IMR-90 (cell line): ENCODE measurements around the gene MYBPH. TPM values are rescaled to one million over a fixed set of nuclear protein-coding genes. Genes with fewer than 3 reads are reported as not detected.

ENCODE experiments used
- ATAC-seq: fragments of 200-7000 bp; cut with Tn5 transposase; 2 replicates; pipeline ENCODE4 v1.9.1; 2020; ENCODE audit warnings: low read depth, mild to moderate bottlenecking, moderate library complexity
- BruUV-seq: library from RNA; stranded (reverse); fragments of 400-500 nt; replicated peaks from 2 replicates; lab custom pipeline; 2021; lab: Mats Ljungman, UMichigan
- CTCF ChIA-PET: fragments of 300-600 bp; formaldehyde crosslinking; extraction: SDS; loops from one replicate; lab custom pipeline; 2021; ENCODE audit warnings: antibody characterized with exemption; lab: Yijun Ruan, JAX
- POLR2A ChIA-PET: fragments of 300-600 bp; sonication (Branson Sonifier 250); formaldehyde crosslinking; loops from one replicate; lab custom pipeline; 2022; ENCODE audit warnings: antibody characterized with exemption; ENCODE audit not compliant: unreplicated experiment; lab: Charles Lee
- DNase-seq: peaks from one replicate; pipeline ENCODE4 v3.0.0; 2013
- H2AFZ ChIP-seq: replicated peaks from 2 replicates; pipeline ENCODE3; 2013; ENCODE audit warnings: low read length, mild to moderate bottlenecking; ENCODE audit not compliant: poor library complexity
- H2AK5ac ChIP-seq: 2 replicates; pipeline ENCODE4 v1.6.1; 2013; ENCODE audit warnings: low read depth, low read length, inconsistent platforms
- H2AK9ac ChIP-seq: replicated peaks from 2 replicates; pipeline ENCODE3; 2013; ENCODE audit warnings: mild to moderate bottlenecking, low read depth, low read length, moderate library complexity; ENCODE audit not compliant: poor library complexity
- H2BK120ac ChIP-seq: 2 replicates; pipeline ENCODE4 v1.6.1; 2013; ENCODE audit warnings: low read depth, low read length, inconsistent platforms
- H2BK15ac ChIP-seq: 3 replicates; pipeline ENCODE4 v1.6.1; 2013; ENCODE audit warnings: low read depth, low read length, inconsistent platforms
- H2BK20ac ChIP-seq: 2 replicates; pipeline ENCODE4 v1.6.1; 2013; ENCODE audit warnings: low read depth, mild to moderate bottlenecking, inconsistent platforms, low read length, moderate library complexity
- H2BK5ac ChIP-seq: 2 replicates; pipeline ENCODE4 v1.6.1; 2013; ENCODE audit warnings: mild to moderate bottlenecking, low read depth, low read length, inconsistent platforms; ENCODE audit not compliant: poor library complexity, severe bottlenecking
- H3K14ac ChIP-seq: replicated peaks from 2 replicates; pipeline ENCODE4 v1.6.1; 2013; ENCODE audit warnings: low read depth, low read length, inconsistent platforms
- H3K18ac ChIP-seq: 2 replicates; pipeline ENCODE4 v1.6.1; 2013; ENCODE audit warnings: low read depth, low read length, control low read depth
- H3K23ac ChIP-seq: 2 replicates; pipeline ENCODE4 v1.6.1; 2013; ENCODE audit warnings: low read depth, low read length, inconsistent platforms
- H3K27ac ChIP-seq: 2 replicates; pipeline ENCODE4 v1.5.1; 2013; ENCODE audit warnings: mild to moderate bottlenecking, control low read depth, low read length; ENCODE audit not compliant: insufficient read depth
- H3K27me3 ChIP-seq: 2 replicates; pipeline ENCODE4 v1.6.1; 2013; ENCODE audit warnings: low read length; ENCODE audit not compliant: control insufficient read depth, insufficient read depth
- H3K36me3 ChIP-seq: 2 replicates; pipeline ENCODE4 v1.6.1; 2013; ENCODE audit warnings: low read length, mixed read lengths; ENCODE audit not compliant: control insufficient read depth, insufficient read depth
- H3K4ac ChIP-seq: 2 replicates; pipeline ENCODE4 v1.6.1; 2013; ENCODE audit warnings: low read depth, low read length, inconsistent platforms
- H3K4me1 ChIP-seq: 2 replicates; pipeline ENCODE4 v1.6.1; 2013; ENCODE audit warnings: low read length, mixed read lengths; ENCODE audit not compliant: control insufficient read depth, insufficient read depth
- H3K4me2 ChIP-seq: 2 replicates; pipeline ENCODE4 v1.6.1; 2013; ENCODE audit warnings: low read depth, mild to moderate bottlenecking, control low read depth, low read length, moderate library complexity
- H3K4me3 ChIP-seq: 2 replicates; pipeline ENCODE4 v1.5.1; 2013; ENCODE audit warnings: low read depth, mild to moderate bottlenecking, control low read depth, low read length, moderate library complexity; ENCODE audit not compliant: insufficient read depth
- H3K56ac ChIP-seq: 2 replicates; pipeline ENCODE4 v1.6.1; 2013; ENCODE audit warnings: low read length, inconsistent platforms; ENCODE audit not compliant: insufficient read depth; ENCODE audit errors: extremely low read depth
- H3K79me1 ChIP-seq, 2 experiments: 2 replicates each; pipeline ENCODE4 v1.6.1; 2013; ENCODE audit warnings: low read length in 2 of 2, inconsistent platforms in 1 of 2, low read depth in 1 of 2
- H3K9ac ChIP-seq: 2 replicates; pipeline ENCODE4 v1.6.1; 2013; ENCODE audit warnings: low read depth, low read length, control low read depth
- H3K9me1 ChIP-seq: 2 replicates; pipeline ENCODE4 v1.6.1; 2013; ENCODE audit warnings: low read length, inconsistent platforms; ENCODE audit not compliant: insufficient read depth
- H3K9me3 ChIP-seq: 2 replicates; pipeline ENCODE4 v1.6.1; 2013; ENCODE audit warnings: low read length; ENCODE audit not compliant: control insufficient read depth, insufficient read depth
- H4K20me1 ChIP-seq: 2 replicates; pipeline ENCODE4 v1.6.1; 2013; ENCODE audit warnings: low read length, inconsistent platforms; ENCODE audit not compliant: insufficient read depth
- H4K5ac ChIP-seq: 2 replicates; pipeline ENCODE4 v1.6.1; 2013; ENCODE audit warnings: mild to moderate bottlenecking, low read depth, low read length, control low read depth
- H4K8ac ChIP-seq, 2 experiments: 2 replicates each; pipeline ENCODE4 v1.6.1; 2013; ENCODE audit warnings: low read depth in 2 of 2, low read length in 2 of 2, control low read depth in 1 of 2, inconsistent platforms in 1 of 2
- H4K91ac ChIP-seq: 2 replicates; pipeline ENCODE4 v1.6.1; 2013; ENCODE audit warnings: low read depth, low read length, inconsistent platforms; ENCODE audit not compliant: insufficient read depth
- BHLHE40 ChIP-seq: fragments of 150-350 bp; IDR thresholded peaks from 2 replicates; pipeline ENCODE4 v1.6.1; 2016; ENCODE audit warnings: mild to moderate bottlenecking, low read depth, low read length
- CHD1 ChIP-seq: IDR thresholded peaks from 2 replicates; pipeline ENCODE4 v1.6.1; 2012; ENCODE audit warnings: low read depth, low read length, improper control_type of control experiment
- FOS ChIP-seq: fragments of 150-350 bp; IDR thresholded peaks from 2 replicates; pipeline ENCODE4 v1.6.1; 2016; ENCODE audit warnings: low read depth, low read length
- MAFK ChIP-seq: IDR thresholded peaks from 2 replicates; pipeline ENCODE4 v1.6.1; 2012; ENCODE audit warnings: low read depth, low read length, improper control_type of control experiment
- MXI1 ChIP-seq: IDR thresholded peaks from 2 replicates; pipeline ENCODE4 v1.6.1; 2012; ENCODE audit warnings: low read depth, mild to moderate bottlenecking, low read length, moderate library complexity, borderline replicate concordance
- RAD21 ChIP-seq: IDR thresholded peaks from 2 replicates; pipeline ENCODE4 v1.6.1; 2012; ENCODE audit warnings: low read length, improper control_type of control experiment
- RCOR1 ChIP-seq: IDR thresholded peaks from 2 replicates; pipeline ENCODE4 v1.6.1; 2012; ENCODE audit warnings: mild to moderate bottlenecking, low read length, improper control_type of control experiment; ENCODE audit not compliant: insufficient replicate concordance
- WGBS, 2 experiments: methylation state at CpG; one replicate each; pipeline versions ENCODE4 v1.1.5 to v1.1.7; 2013; ENCODE audit warnings: missing lambda C conversion rate in 2 of 2; ENCODE audit not compliant: insufficient read length in 1 of 2; ENCODE audit errors: extremely low coverage in 2 of 2; 5-methylcytosine and 5-hydroxymethylcytosine counted together
- dilution Hi-C: fragments of 300-500 bp; cut with HindIII; formaldehyde crosslinking; loops from one replicate; pipeline ENCODE4 v1.14.3; 2018; ENCODE audit warnings: low sequenced_read_pairs; ENCODE audit not compliant: unreplicated experiment
- in situ Hi-C: fragments of 300-500 bp; cut with MboI; formaldehyde crosslinking; loops from 3 replicates; pipeline ENCODE4 v1.14.3; 2019; ENCODE audit warnings: low sequenced_read_pairs, inconsistent platforms, mixed read lengths
- intact Hi-C: fragments of 100-400 bp; cut with micrococcal nuclease; formaldehyde crosslinking; loops from 2 replicates; pipeline ENCODE4 v1.10.0; 2022
- polyA plus RNA-seq, 3 experiments: library from polyadenylated mRNA; depleted of rRNA; stranded (reverse); fragments of >200 nt; gene quantifications; 2 replicates each; pipeline ENCODE4 v1.2.3, GENCODE V29; 2012; ENCODE audit warnings: low replicate concordance in 1 of 3
- total RNA-seq: library from RNA; depleted of rRNA; stranded (reverse); fragments of >200 nt; gene quantifications from 2 replicates; pipeline ENCODE4 v1.2.3, GENCODE V29; 2012

MYBPH gene
- total and polyA plus RNA-seq, 2 of the 4 experiments (the other 2 are of a cell fraction), result not detected

DNA sequence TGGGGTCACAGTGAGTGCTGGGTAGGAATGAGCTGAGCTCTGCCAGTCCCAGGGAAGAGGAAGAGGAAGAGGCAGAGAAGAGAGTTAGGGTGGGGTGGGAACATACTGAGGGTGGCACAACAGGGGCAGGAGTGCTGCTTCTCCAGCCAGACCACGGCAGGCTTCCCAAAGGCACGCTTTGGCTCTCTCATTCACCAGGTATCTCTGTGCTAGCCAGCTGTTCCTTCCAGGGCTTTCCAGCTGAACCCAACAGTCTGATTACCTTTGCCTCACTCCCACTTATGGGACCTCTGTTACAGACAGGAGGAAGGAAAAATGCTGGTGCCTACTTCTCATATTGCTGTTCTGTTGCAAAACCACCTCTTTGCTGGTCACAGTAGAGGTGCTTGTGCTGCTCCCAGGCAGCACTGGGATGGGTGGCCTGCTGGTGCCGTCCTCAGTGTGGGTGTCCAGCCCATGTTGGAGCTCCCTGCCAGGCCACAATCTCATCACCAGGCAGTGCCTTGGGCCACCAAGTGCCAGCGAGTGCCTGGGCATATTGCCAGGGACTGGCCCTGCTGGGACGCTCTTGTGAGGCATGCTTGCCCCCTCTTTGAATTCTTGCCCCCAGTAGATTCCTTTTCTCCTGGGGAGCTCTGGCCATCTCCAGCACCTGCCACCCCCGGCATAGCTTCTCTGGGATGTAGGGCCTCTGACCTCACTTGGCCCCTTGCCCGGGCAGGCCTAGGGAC lies 46.0 kb downstream of the MYBPH start:
- dilution Hi-C loops, result no loop called here
- no peak overlapping the region for H2BK15ac ChIP-seq

More for the DNA sequence above, 46.0 kb downstream of the MYBPH start:
- no peak for TF ChIP-seq MAFK
- TF ChIP-seq CHD1, result no peak
- TF ChIP-seq BHLHE40, result no peak
- no peak for TF ChIP-seq FOS
- no peak for TF ChIP-seq MXI1
- no peak for TF ChIP-seq RAD21
- TF ChIP-seq RCOR1, result no peak
- H3K9me1 ChIP-seq, result no peaks in the 10 kb centered on the region
- H2AFZ ChIP-seq, result no peak overlapping the region
- no peak overlapping the region for H3K4ac ChIP-seq
- POLR2A ChIA-PET, result no interaction called here
- no peak overlapping the region for H3K56ac ChIP-seq
- H3K27me3 ChIP-seq, result peaks cover 30% of the 10 kb centered on the region
- intact Hi-C loops, result no loop called here
- no peaks in the 10 kb centered on the region for H4K20me1 ChIP-seq
- no peak overlapping the region for H2BK5ac ChIP-seq
- CTCF ChIA-PET, result interaction anchor here (0.9 to 1.0 kb wide), 2 partner anchors 45 to 90 kb away, joined by 3 read pairs; no protein-coding TSS in a partner anchor
- no peaks in the 10 kb centered on the region for H3K36me3 ChIP-seq
- no peak for ATAC-seq
- in situ Hi-C loops, result no loop called here
- no peaks in the 10 kb centered on the region for H3K9me3 ChIP-seq
- H3K79me1 ChIP-seq, result no peaks in the 10 kb centered on the region
- no peak overlapping the region for H2BK20ac ChIP-seq
- no peak overlapping the region for H4K91ac ChIP-seq
- no peak overlapping the region for H3K14ac ChIP-seq
- WGBS, 2 experiments, result 69% methylated on average over 4 of the region's 7 CpGs; no CpG with 5 or more reads in 1 of the 2 experiments
- no peak overlapping the region for H4K5ac ChIP-seq
- H3K9ac ChIP-seq, result no peak overlapping the region
- DNase-seq, result no peak
- no TSS peak for BruUV-seq
- no peak overlapping the region for H3K18ac ChIP-seq
- no peak overlapping the region for H4K8ac ChIP-seq
- no peak overlapping the region for H3K27ac ChIP-seq
- H3K4me1 ChIP-seq, result peaks cover 3% of the 10 kb centered on the region; the same call in 1 of the 2 replicates
- H3K4me2 ChIP-seq, result no peak overlapping the region
- H2BK120ac ChIP-seq, result no peak overlapping the region
- no peak overlapping the region for H2AK9ac ChIP-seq
- no peak overlapping the region for H3K23ac ChIP-seq
- no peak overlapping the region for H3K4me3 ChIP-seq
- no peak overlapping the region for H2AK5ac ChIP-seq
